ENCODE data around the gene VEGFA. TPM values are rescaled to one million over a fixed set of nuclear protein-coding genes. Genes with fewer than 3 reads are reported as not detected.
"Not testable (repeated sequence)": the region's sequence is repeated elsewhere in the genome, so short reads cannot be mapped to it uniquely, and the experiment has no call there.

VEGFA gene
- total RNA-seq, 1 experiment from 2014 or later: 407 TPM

DNA sequence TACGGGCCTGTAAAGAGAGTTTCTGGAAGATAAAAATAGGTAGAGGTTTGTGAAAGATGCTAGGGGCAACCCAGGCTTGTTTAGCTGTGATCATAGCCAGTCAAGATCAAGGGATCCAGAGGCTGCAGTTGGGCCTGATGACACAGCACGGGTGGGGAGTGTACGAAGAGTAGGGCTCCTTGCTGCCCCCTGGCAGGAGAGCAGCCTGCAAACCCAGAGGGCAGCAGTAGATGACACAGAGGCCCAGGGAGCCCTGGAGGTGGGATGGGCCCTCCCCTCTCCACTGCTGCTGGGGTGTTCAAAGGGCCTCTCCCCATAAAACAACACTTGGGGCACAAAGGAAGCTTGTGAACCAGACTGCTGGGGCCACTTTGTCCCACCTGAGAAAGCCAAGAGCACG lies 47.2 kb downstream of the VEGFA start:
- Mint-ChIP-seq H3K27me3 (ENCODE audit: unreplicated experiment) (peaks cover 6% of the 10 kb centered on the region), H3K4me3 (ENCODE audit: low read depth, unreplicated experiment) (no peak overlapping the region), H3K4me1 (ENCODE audit: low read depth, unreplicated experiment) (peaks cover 58% of the 10 kb centered on the region), H3K27ac (ENCODE audit: unreplicated experiment) (peak overlapping the region; percentile 6), H3K9me3 (ENCODE audit: low read depth, unreplicated experiment) (no peaks in the 10 kb centered on the region), H3K36me3 (ENCODE audit: insufficient read depth, unreplicated experiment) (no peaks in the 10 kb centered on the region)
- CTCF ChIA-PET: interaction anchor here (0.5 to 1.8 kb wide), 7 partner anchors 9 to 262 kb away, joined by 3 to 9 read pairs (median 4); no protein-coding TSS in a partner anchor
- no TSS peak for BruUV-seq (replicated peaks)
- DNase-seq: peak; percentile 79
- TF ChIP-seq, protein P1, sequence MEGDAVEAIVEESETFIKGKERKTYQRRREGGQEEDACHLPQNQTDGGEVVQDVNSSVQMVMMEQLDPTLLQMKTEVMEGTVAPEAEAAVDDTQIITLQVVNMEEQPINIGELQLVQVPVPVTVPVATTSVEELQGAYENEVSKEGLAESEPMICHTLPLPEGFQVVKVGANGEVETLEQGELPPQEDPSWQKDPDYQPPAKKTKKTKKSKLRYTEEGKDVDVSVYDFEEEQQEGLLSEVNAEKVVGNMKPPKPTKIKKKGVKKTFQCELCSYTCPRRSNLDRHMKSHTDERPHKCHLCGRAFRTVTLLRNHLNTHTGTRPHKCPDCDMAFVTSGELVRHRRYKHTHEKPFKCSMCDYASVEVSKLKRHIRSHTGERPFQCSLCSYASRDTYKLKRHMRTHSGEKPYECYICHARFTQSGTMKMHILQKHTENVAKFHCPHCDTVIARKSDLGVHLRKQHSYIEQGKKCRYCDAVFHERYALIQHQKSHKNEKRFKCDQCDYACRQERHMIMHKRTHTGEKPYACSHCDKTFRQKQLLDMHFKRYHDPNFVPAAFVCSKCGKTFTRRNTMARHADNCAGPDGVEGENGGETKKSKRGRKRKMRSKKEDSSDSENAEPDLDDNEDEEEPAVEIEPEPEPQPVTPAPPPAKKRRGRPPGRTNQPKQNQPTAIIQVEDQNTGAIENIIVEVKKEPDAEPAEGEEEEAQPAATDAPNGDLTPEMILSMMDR (IDR thresholded peaks at IDR 0.05; ENCODE audit: unreplicated experiment): peak; percentile 76
- intact Hi-C loops (cut with micrococcal nuclease; ENCODE audit: unreplicated experiment): no loop called here

DNA sequence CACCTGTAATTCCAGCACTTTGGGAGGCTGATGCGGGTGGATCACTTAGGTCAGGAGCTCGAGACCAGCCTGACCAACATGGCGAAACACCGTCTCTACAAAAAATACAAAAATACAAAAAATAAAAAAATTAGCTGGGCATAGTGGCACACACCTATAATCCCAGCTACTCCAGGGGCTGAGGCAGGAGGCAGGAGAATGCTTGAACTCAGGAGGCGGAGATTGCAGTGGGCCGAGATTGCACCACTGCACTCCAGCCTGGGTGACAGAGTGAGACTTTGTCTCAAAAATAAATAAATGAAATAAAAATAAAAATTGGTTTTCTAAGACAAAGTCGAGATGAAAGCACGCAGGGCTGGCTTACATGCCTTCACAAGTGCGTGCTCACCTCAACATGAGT lies 49.0 kb downstream of the VEGFA start:
- DNase-seq; H3K36me3 Mint-ChIP-seq (ENCODE audit: insufficient read depth, unreplicated experiment); BruUV-seq (replicated peaks); H3K27ac Mint-ChIP-seq (ENCODE audit: unreplicated experiment); H3K4me3 Mint-ChIP-seq (ENCODE audit: low read depth, unreplicated experiment); H3K9me3 Mint-ChIP-seq (ENCODE audit: low read depth, unreplicated experiment); intact Hi-C loops (cut with micrococcal nuclease; ENCODE audit: unreplicated experiment): not testable (repeated sequence)
- Mint-ChIP-seq H3K4me1 (ENCODE audit: low read depth, unreplicated experiment) (peaks cover 58% of the 10 kb centered on the region), H3K27me3 (ENCODE audit: unreplicated experiment) (peaks cover 10% of the 10 kb centered on the region)
- CTCF ChIA-PET: interaction anchor here (0.7 to 1.5 kb wide), 4 partner anchors 15 to 118 kb away, joined by 3 to 7 read pairs (median 4); no protein-coding TSS in a partner anchor

DNA sequence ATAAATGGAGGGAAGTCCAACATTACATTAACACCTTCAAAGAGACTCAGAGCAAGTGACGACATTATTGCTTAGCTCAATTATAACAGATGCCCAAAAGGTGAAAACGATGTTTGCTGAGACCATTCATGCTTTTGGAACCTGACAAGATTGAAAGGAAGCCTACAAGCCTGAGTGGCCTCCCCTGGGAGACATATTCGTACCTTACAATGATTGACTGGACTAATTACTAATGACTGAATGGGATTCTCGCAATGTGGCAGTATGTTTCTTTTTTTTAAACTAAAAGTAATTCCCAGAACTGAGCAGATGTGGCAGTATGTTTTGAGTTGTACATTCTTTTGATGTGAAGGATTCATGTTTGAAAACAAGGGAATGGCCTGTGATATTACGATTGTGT lies 49.9 kb downstream of the VEGFA start:
- intact Hi-C loops (cut with micrococcal nuclease; ENCODE audit: unreplicated experiment): no loop called here
- DNase-seq: no peak
- Mint-ChIP-seq H3K27ac (ENCODE audit: unreplicated experiment) (no peak overlapping the region), H3K9me3 (ENCODE audit: low read depth, unreplicated experiment) (no peaks in the 10 kb centered on the region), H3K36me3 (ENCODE audit: insufficient read depth, unreplicated experiment) (no peaks in the 10 kb centered on the region), H3K27me3 (ENCODE audit: unreplicated experiment) (peaks cover 10% of the 10 kb centered on the region), H3K4me1 (ENCODE audit: low read depth, unreplicated experiment) (peaks cover 57% of the 10 kb centered on the region), H3K4me3 (ENCODE audit: low read depth, unreplicated experiment) (no peak overlapping the region)
- TF ChIP-seq, protein P1 (IDR thresholded peaks at IDR 0.05; ENCODE audit: unreplicated experiment): no peak
- BruUV-seq (replicated peaks): no TSS peak
- CTCF ChIA-PET: interaction anchor here (0.6 to 1.5 kb wide), 5 partner anchors 14 to 110 kb away, joined by 3 to 5 read pairs (median 3); partner anchors contain the start of gene VEGFA

DNA sequence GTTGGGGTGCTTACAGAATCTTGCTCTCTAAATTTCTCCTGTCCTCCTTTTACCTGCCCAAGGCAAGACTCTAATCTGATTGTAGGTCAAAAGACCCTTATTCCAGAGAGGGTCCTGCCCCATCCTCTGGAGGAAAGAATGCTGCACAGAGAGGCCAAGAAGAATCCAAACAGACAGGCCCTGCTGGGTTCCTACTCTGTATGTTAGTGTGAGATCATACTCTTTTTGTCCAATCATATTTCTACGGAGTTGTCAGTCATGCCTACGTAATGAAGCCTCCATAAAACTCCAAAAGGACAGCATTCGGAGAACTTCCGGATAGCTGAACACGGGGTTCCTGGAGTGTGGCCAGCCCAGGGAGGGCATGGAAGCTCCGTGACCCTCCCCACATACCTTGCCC lies 50.5 kb downstream of the VEGFA start:
- TF ChIP-seq, protein P1 (IDR thresholded peaks at IDR 0.05; ENCODE audit: unreplicated experiment): no peak
- Mint-ChIP-seq H3K27me3 (ENCODE audit: unreplicated experiment) (peaks cover 10% of the 10 kb centered on the region), H3K4me1 (ENCODE audit: low read depth, unreplicated experiment) (peaks cover 55% of the 10 kb centered on the region), H3K36me3 (ENCODE audit: insufficient read depth, unreplicated experiment) (no peaks in the 10 kb centered on the region), H3K9me3 (ENCODE audit: low read depth, unreplicated experiment) (no peaks in the 10 kb centered on the region), H3K27ac (ENCODE audit: unreplicated experiment) (no peak overlapping the region), H3K4me3 (ENCODE audit: low read depth, unreplicated experiment) (no peak overlapping the region)
- DNase-seq: no peak
- no TSS peak for BruUV-seq (replicated peaks)
- intact Hi-C loops (cut with micrococcal nuclease; ENCODE audit: unreplicated experiment): no loop called here
- CTCF ChIA-PET: interaction anchor here (1.0 to 1.1 kb wide), 2 partner anchors 14 to 109 kb away, joined by 3 read pairs; no protein-coding TSS in a partner anchor

DNA sequence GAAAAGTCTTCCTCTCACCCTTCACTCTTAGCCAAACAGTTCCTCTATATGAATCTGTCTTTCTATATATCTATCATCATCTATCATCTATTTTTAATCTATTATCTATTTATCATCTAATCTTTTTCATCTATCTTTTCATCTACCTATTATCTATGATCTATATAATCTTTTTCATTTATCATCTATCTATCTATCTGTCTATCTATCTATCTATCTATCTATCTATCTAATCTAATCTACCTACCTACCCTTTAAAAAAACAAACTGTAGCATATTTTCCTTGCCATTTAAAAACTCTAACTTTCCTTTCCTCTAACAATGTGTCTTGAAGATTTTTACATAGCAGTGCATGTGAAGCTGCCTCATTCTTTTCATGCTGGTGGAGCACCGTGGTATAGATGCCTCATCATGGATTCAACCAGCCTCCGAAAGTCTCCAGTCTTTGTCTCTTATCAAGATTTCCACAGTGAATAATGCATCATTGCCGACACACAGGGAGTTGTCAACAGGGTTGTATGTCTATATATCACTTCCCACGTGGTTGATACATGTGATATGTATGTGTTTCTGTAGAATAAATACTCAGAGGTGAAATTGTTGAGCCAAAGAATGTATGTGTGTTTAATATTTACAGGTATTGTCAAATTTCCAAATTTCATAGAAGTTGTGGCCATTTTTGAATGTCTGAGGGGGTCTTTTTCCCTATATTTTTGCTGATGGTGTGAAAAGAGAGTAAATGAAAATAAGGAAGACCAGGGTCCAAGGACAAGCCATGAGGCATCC lies 51.3 kb downstream of the VEGFA start:
- peak overlapping the region; percentile 14 for H3K27ac Mint-ChIP-seq (ENCODE audit: unreplicated experiment)
- DNase-seq: no peak
- H3K9me3 Mint-ChIP-seq (ENCODE audit: low read depth, unreplicated experiment): no peaks in the 10 kb centered on the region
- intact Hi-C loops (cut with micrococcal nuclease; ENCODE audit: unreplicated experiment): no loop called here
- H3K36me3 Mint-ChIP-seq (ENCODE audit: insufficient read depth, unreplicated experiment): no peaks in the 10 kb centered on the region
- TF ChIP-seq, protein P1 (IDR thresholded peaks at IDR 0.05; ENCODE audit: unreplicated experiment): no peak
- no TSS peak for BruUV-seq (replicated peaks)
- no peak overlapping the region for H3K4me3 Mint-ChIP-seq (ENCODE audit: low read depth, unreplicated experiment)
- peaks cover 10% of the 10 kb centered on the region for H3K27me3 Mint-ChIP-seq (ENCODE audit: unreplicated experiment)
- CTCF ChIA-PET: no interaction called here
- H3K4me1 Mint-ChIP-seq (ENCODE audit: low read depth, unreplicated experiment): peaks cover 53% of the 10 kb centered on the region
